Activated CD4-positive, alpha-beta memory T cell treated with anti-CD3 and anti-CD28 coated beads for 36 hours (primary cell): ENCODE results near the gene SPON2. TPM values are rescaled to one million over a fixed set of nuclear protein-coding genes. Genes with fewer than 3 reads are reported as not detected.

Source experiments
- CTCF ChIA-PET: fragments of 350-600 bp; sonication (Branson Sonifier 250); formaldehyde crosslinking; loops from one replicate; lab custom pipeline; 2021; ENCODE audit warnings: antibody characterized with exemption, inconsistent platforms; lab: Charles Lee
- POLR2A ChIA-PET: fragments of 350-600 bp; sonication (Branson Sonifier 250); formaldehyde crosslinking; loops from one replicate; lab custom pipeline; 2021; ENCODE audit warnings: antibody characterized with exemption; lab: Charles Lee
- DNase-seq: peaks from one replicate; pipeline ENCODE4 v3.0.0-alpha.2; 2020
- H3K27ac Mint-ChIP-seq: one replicate; pipeline ENCODE4 v1.8.0; 2021; ENCODE audit warnings: mixed read lengths
- H3K27me3 Mint-ChIP-seq: one replicate; pipeline ENCODE4 v1.8.0; 2021; ENCODE audit warnings: mixed read lengths
- H3K36me3 Mint-ChIP-seq: one replicate; pipeline ENCODE4 v1.8.0; 2021; ENCODE audit warnings: mixed read lengths
- H3K4me1 Mint-ChIP-seq: one replicate; pipeline ENCODE4 v1.8.0; 2021; ENCODE audit warnings: low read depth, mixed read lengths
- H3K4me3 Mint-ChIP-seq: one replicate; pipeline ENCODE4 v1.8.0; 2021; ENCODE audit warnings: mild to moderate bottlenecking, mixed read lengths
- H3K9me3 Mint-ChIP-seq: one replicate; pipeline ENCODE4 v1.8.0; 2021; ENCODE audit warnings: mixed read lengths
- intact Hi-C: fragments of 100-400 bp; cut with micrococcal nuclease; formaldehyde crosslinking; loops from one replicate; pipeline ENCODE4 v1.15.1; 2023
- total RNA-seq, 2 experiments: library from RNA; stranded (reverse); gene quantifications; one replicate each; pipeline ENCODE4 v1.2.3, GENCODE V29; 2021

Gene SPON2
- total RNA-seq, 2 experiments from 2014 or later: 9.0 to 9.5 TPM

- no peak overlapping the region for H3K27ac Mint-ChIP-seq
- intact Hi-C loops: no loop called here
- ChIA-PET POLR2A (no interaction called here), CTCF (no interaction called here)
- H3K4me1 Mint-ChIP-seq: no peaks in the 10 kb centered on the region
- no peak overlapping the region for H3K4me3 Mint-ChIP-seq
- H3K9me3 Mint-ChIP-seq: peaks cover 10% of the 10 kb centered on the region
- DNase-seq: no peak
- H3K36me3 Mint-ChIP-seq: no peaks in the 10 kb centered on the region
- peaks cover 9% of the 10 kb centered on the region for H3K27me3 Mint-ChIP-seq
Observed at GRCh38 chr4:1154126-1154522, 18.3 kb downstream of the SPON2 start.

- H3K27me3 Mint-ChIP-seq: peaks cover 9% of the 10 kb centered on the region
- ChIA-PET POLR2A (no interaction called here), CTCF (no interaction called here)
- H3K9me3 Mint-ChIP-seq: peaks cover 10% of the 10 kb centered on the region
- no peak for DNase-seq
- no peaks in the 10 kb centered on the region for H3K36me3 Mint-ChIP-seq
- H3K4me1 Mint-ChIP-seq: no peaks in the 10 kb centered on the region
- intact Hi-C loops: no loop called here
- no peak overlapping the region for H3K4me3 Mint-ChIP-seq
- no peak overlapping the region for H3K27ac Mint-ChIP-seq
Observed at GRCh38 chr4:1153567-1154090, 18.8 kb downstream of the SPON2 start.

GRCh38 chr4:1152290-1152689 is 20.1 kb downstream of the SPON2 start:
- Mint-ChIP-seq H3K36me3 (no peaks in the 10 kb centered on the region), H3K9me3 (no peaks in the 10 kb centered on the region), H3K27me3 (peaks cover 9% of the 10 kb centered on the region), H3K4me1 (no peaks in the 10 kb centered on the region), H3K4me3 (no peak overlapping the region), H3K27ac (no peak overlapping the region)
- intact Hi-C loops: no loop called here
- POLR2A ChIA-PET: no interaction called here
- DNase-seq: no peak
- CTCF ChIA-PET: interaction anchor here (1.1 kb wide), 1 partner anchor 22 kb away, joined by 5 read pairs; no protein-coding TSS in a partner anchor

- DNase-seq: no peak
- Mint-ChIP-seq H3K9me3 (no peaks in the 10 kb centered on the region), H3K27ac (no peak overlapping the region), H3K27me3 (peaks cover 9% of the 10 kb centered on the region), H3K36me3 (no peaks in the 10 kb centered on the region), H3K4me1 (no peaks in the 10 kb centered on the region), H3K4me3 (no peak overlapping the region)
- ChIA-PET POLR2A (no interaction called here), CTCF (no interaction called here)
- intact Hi-C loops: no loop called here
Observed at GRCh38 chr4:1151541-1151940, 20.8 kb downstream of the SPON2 start.

- Mint-ChIP-seq H3K4me1 (no peaks in the 10 kb centered on the region), H3K9me3 (no peaks in the 10 kb centered on the region), H3K27ac (no peak overlapping the region), H3K4me3 (no peak overlapping the region), H3K27me3 (peaks cover 9% of the 10 kb centered on the region), H3K36me3 (no peaks in the 10 kb centered on the region)
- POLR2A ChIA-PET: no interaction called here
- CTCF ChIA-PET: interaction anchor here (0.9 kb wide), 1 partner anchor 17 kb away, joined by 3 read pairs; no protein-coding TSS in a partner anchor
- no peak for DNase-seq
- intact Hi-C loops: no loop called here
Observed at GRCh38 chr4:1150875-1151274, 21.5 kb downstream of the SPON2 start.

- intact Hi-C loops: no loop called here
- Mint-ChIP-seq H3K36me3 (no peaks in the 10 kb centered on the region), H3K4me3 (no peak overlapping the region), H3K27me3 (peaks cover 3% of the 10 kb centered on the region), H3K9me3 (no peaks in the 10 kb centered on the region), H3K4me1 (peaks cover 8% of the 10 kb centered on the region), H3K27ac (no peak overlapping the region)
- ChIA-PET POLR2A (no interaction called here), CTCF (no interaction called here)
- no peak for DNase-seq
Observed at GRCh38 chr4:1139860-1140259, 32.5 kb downstream of the SPON2 start.

- Mint-ChIP-seq H3K27ac (no peak overlapping the region), H3K27me3 (no peaks in the 10 kb centered on the region), H3K4me1 (peaks cover 8% of the 10 kb centered on the region), H3K4me3 (no peak overlapping the region), H3K9me3 (no peaks in the 10 kb centered on the region), H3K36me3 (no peaks in the 10 kb centered on the region)
- ChIA-PET CTCF (interaction anchor here (0.5 to 1.5 kb wide), 6 partner anchors 9 to 581 kb away, joined by 3 to 7 read pairs (median 3); partner anchors contain the start of gene UVSSA), POLR2A (no interaction called here)
- DNase-seq: no peak
- intact Hi-C loops: no loop called here
Observed at GRCh38 chr4:1137850-1138249, 34.5 kb downstream of the SPON2 start.

GRCh38 chr4:1137063-1137776 is 35.2 kb downstream of the SPON2 start:
- H3K27ac Mint-ChIP-seq: no peak overlapping the region
- H3K9me3 Mint-ChIP-seq: no peaks in the 10 kb centered on the region
- ChIA-PET POLR2A (no interaction called here), CTCF (interaction anchor here (0.5 to 2.7 kb wide), 8 partner anchors 9 to 582 kb away, joined by 3 to 12 read pairs (median 4); partner anchors contain the start of gene UVSSA)
- intact Hi-C loops: no loop called here
- DNase-seq: no peak
- H3K4me3 Mint-ChIP-seq: peak overlapping the region; percentile 60
- H3K36me3 Mint-ChIP-seq: no peaks in the 10 kb centered on the region
- H3K27me3 Mint-ChIP-seq: no peaks in the 10 kb centered on the region
- H3K4me1 Mint-ChIP-seq: peaks cover 8% of the 10 kb centered on the region

GRCh38 chr4:1136048-1136447 is 36.3 kb downstream of the SPON2 start:
- ChIA-PET CTCF (interaction anchor here (0.7 to 2.7 kb wide), 2 partner anchors 132 to 150 kb away, joined by 4 to 12 read pairs; no protein-coding TSS in a partner anchor), POLR2A (no interaction called here)
- Mint-ChIP-seq H3K27me3 (no peaks in the 10 kb centered on the region), H3K4me3 (no peak overlapping the region), H3K27ac (no peak overlapping the region), H3K4me1 (peaks cover 8% of the 10 kb centered on the region), H3K36me3 (no peaks in the 10 kb centered on the region), H3K9me3 (no peaks in the 10 kb centered on the region)
- DNase-seq: no peak
- intact Hi-C loops: no loop called here

GRCh38 chr4:1133033-1133432 is 39.4 kb downstream of the SPON2 start:
- Mint-ChIP-seq H3K9me3 (no peaks in the 10 kb centered on the region), H3K4me1 (peaks cover 8% of the 10 kb centered on the region), H3K27ac (no peak overlapping the region), H3K27me3 (no peaks in the 10 kb centered on the region), H3K36me3 (no peaks in the 10 kb centered on the region), H3K4me3 (no peak overlapping the region)
- ChIA-PET CTCF (interaction anchor here (1.1 to 5.3 kb wide), 5 partner anchors 12 to 223 kb away, joined by 3 to 70 read pairs (median 24); no protein-coding TSS in a partner anchor), POLR2A (no interaction called here)
- intact Hi-C loops: loop anchor here (5.0 kb wide), 1 partner anchor 154 kb away; the partner anchor contains the start of gene MAEA
- DNase-seq: no peak

GRCh38 chr4:1130316-1131186 is 41.8 kb downstream of the SPON2 start:
- intact Hi-C loops: loop anchor here (1.0 to 5.0 kb wide), 4 partner anchors 36 to 220 kb away; partner anchors contain the start of gene MAEA
- CTCF ChIA-PET: interaction anchor here (0.6 to 5.3 kb wide), 35 partner anchors 10 to 499 kb away, joined by 3 to 70 read pairs (median 4); partner anchors contain the start of genes CTBP1, MAEA and RNF212
- H3K9me3 Mint-ChIP-seq: no peaks in the 10 kb centered on the region
- H3K36me3 Mint-ChIP-seq: no peaks in the 10 kb centered on the region
- H3K4me1 Mint-ChIP-seq: no peaks in the 10 kb centered on the region
- H3K27me3 Mint-ChIP-seq: peaks cover 2% of the 10 kb centered on the region
- no peak overlapping the region for H3K27ac Mint-ChIP-seq
- DNase-seq: peak; percentile 81
- no peak overlapping the region for H3K4me3 Mint-ChIP-seq
- POLR2A ChIA-PET: no interaction called here

- no peaks in the 10 kb centered on the region for H3K4me1 Mint-ChIP-seq
- H3K27me3 Mint-ChIP-seq: peaks cover 3% of the 10 kb centered on the region
- no peak for DNase-seq
- CTCF ChIA-PET: no interaction called here
- intact Hi-C loops: no loop called here
- H3K36me3 Mint-ChIP-seq: no peaks in the 10 kb centered on the region
- H3K9me3 Mint-ChIP-seq: no peaks in the 10 kb centered on the region
- POLR2A ChIA-PET: no interaction called here
- no peak overlapping the region for H3K4me3 Mint-ChIP-seq
- H3K27ac Mint-ChIP-seq: no peak overlapping the region
Observed at GRCh38 chr4:1126506-1126905, 45.9 kb downstream of the SPON2 start.
